GM12864 (cell line): ENCODE measurements around the gene RNF8.
"Not testable (repeated sequence)": the region's sequence is repeated elsewhere in the genome, so short reads cannot be mapped to it uniquely, and the experiment has no call there.

Experiments
- DNase-seq: peaks from one replicate; pipeline ENCODE4 v3.0.0-alpha.2; 2011; ENCODE audit warnings: low read depth
- H3K4me3 ChIP-seq: 2 replicates; pipeline ENCODE4 v1.5.1; 2011; ENCODE audit warnings: mild to moderate bottlenecking, low read depth, low read length, control low read depth
- TF ChIP-seq, protein P1 (sequence below): IDR thresholded peaks from 2 replicates; pipeline ENCODE4 v1.5.1; 2011; ENCODE audit warnings: low read depth, mild to moderate bottlenecking, moderate library complexity, low read length, control low read depth, inconsistent platforms; ENCODE audit errors: missing control alignments

Gene RNF8

DNA sequence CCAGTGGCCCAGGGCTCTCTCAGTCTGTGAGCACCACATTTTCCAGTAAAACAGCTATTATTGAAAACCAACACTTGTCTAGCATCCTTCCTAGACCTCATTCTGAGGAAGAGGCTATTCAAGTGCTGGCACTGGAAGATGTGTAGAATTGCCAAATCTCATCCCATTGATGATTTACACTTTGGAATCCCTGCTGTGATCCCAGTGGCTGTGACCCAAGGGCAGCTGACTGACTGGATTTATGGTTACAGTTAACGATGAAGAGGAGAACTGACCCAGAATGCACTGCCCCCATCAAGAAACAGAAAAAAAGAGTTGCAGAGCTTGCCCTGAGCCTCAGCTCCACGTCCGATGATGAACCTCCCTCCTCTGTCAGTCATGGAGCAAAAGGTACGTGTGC is 81.6 kb downstream of the RNF8 start:
- DNase-seq = no peak
- H3K4me3 ChIP-seq = no peak overlapping the region
- TF ChIP-seq, protein P1, sequence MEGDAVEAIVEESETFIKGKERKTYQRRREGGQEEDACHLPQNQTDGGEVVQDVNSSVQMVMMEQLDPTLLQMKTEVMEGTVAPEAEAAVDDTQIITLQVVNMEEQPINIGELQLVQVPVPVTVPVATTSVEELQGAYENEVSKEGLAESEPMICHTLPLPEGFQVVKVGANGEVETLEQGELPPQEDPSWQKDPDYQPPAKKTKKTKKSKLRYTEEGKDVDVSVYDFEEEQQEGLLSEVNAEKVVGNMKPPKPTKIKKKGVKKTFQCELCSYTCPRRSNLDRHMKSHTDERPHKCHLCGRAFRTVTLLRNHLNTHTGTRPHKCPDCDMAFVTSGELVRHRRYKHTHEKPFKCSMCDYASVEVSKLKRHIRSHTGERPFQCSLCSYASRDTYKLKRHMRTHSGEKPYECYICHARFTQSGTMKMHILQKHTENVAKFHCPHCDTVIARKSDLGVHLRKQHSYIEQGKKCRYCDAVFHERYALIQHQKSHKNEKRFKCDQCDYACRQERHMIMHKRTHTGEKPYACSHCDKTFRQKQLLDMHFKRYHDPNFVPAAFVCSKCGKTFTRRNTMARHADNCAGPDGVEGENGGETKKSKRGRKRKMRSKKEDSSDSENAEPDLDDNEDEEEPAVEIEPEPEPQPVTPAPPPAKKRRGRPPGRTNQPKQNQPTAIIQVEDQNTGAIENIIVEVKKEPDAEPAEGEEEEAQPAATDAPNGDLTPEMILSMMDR = no peak

DNA sequence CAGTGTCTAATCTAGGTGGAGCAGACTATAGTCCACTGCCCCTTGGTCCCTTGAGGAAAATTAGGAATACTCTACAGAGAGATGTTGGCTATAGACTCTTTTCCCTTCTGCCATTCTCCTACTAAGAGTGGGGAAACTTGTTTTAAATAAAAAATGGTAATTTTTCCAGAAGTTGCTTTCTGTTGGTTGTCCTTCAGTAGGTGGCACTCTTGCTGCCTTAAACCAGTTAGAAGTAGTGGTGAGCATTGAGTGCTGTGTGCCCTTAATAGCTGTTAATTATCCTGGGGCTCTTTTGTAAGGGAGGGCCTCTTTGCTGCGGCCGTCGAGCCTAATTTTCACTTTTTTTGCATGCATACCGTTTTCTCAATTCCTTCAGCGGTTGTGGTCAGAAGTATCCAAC is 82.0 kb downstream of the RNF8 start:
- TF ChIP-seq, protein P1 = no peak
- H3K4me3 ChIP-seq = no peak overlapping the region
- no peak for DNase-seq

DNA sequence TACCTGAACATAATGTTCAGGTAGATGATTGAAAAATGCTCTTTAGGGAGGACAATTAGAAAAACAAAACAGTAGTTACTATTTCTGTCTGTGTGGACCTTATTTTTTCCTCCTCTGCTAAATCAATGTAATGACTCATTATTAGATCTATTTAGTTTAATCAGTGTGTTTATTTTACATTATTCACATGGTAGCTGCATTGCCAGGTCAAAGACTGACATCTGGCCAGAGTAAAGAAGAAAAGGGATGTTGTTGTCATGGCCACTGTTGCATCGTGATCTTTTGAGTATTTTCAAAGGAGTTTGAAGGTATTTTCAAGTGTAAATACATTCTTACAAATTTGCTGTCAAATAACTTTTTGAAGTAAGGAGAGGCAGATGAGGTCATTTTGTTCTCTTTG is 85.1 kb downstream of the RNF8 start:
- DNase-seq = no peak
- no peak overlapping the region for H3K4me3 ChIP-seq
- TF ChIP-seq, protein P1 = no peak

DNA sequence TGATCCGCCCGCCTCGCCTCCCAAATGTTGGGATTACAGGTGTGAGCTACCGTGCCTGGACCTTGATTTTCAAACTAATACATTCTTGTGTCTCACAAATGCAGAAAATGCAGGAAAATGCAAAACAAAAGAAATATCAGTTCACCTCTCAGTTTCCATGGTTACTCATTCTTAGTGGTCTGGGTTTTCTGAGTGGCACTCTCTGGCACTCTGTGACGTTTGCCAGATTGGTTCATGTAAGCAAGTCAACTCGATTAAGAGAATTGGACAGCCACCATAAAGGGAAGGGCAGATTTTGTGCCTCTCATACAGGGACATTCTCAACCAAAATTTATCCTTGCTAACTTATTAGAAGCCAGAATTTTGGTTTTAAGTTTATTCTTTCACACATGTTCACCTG is 87.9 kb downstream of the RNF8 start:
- DNase-seq = no peak
- TF ChIP-seq, protein P1 = no peak
- no peak overlapping the region for H3K4me3 ChIP-seq

DNA sequence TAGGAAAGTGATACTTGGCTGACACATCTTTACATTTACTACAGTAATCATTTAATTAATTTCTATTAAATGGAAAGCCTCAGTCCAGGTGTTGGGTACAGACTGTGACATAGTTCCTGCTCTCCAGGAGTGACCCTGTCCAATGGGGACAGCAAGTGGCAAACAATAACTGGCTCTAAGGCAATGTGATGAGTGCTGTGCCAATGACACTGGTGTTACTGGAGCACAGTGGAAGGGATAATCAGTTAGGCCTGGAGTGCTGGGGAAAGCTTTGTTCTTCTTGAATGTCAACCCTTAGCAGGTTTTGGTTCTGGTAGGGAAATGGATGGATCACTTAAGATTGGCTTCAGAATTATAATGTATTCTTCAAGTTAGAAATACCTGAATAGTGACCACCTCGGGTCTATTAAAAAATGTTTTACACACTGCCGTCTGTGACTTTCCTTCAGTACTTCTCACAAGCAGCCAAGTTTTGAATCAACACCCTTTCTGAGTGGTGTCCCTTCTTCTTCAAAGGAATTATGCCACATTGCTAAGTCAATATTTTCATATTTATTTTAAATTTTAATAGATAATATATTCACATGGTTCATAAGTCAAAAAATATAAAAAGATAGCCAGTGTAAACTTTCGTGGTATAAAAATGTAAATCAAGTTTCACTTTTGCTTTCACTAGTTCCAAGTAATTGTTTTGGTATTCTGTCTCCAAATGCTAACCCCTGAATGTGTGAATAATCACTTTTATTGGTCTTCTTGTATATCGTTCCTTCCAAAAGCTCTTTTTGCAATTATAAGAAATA is 88.8 kb downstream of the RNF8 start:
- no peak overlapping the region for H3K4me3 ChIP-seq
- DNase-seq = no peak

DNA sequence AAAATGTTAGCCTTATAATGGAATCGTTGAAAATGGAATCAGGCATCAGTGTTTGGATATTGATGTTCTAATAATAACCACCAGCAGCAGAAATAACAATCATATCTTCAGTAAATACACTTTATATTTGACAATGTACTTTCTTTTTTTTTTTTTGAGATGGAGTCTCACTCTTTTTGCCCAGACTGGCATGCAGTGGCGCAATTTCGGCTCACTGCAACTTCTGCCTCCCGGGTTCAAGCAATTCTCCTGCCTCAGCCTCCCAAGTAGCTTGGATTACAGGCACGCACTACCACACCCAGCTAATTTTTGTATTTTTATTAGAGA is 89.4 kb downstream of the RNF8 start:
- H3K4me3 ChIP-seq, DNase-seq: not testable (repeated sequence)

More for the DNA sequence above, 88.8 kb downstream of the RNF8 start:
- TF ChIP-seq, protein P1 = no peak
